B cell (primary cell): ENCODE results near the gene ZP2. TPM values are rescaled to one million over a fixed set of nuclear protein-coding genes. Genes with fewer than 3 reads are reported as not detected.

ENCODE experiments used
- ATAC-seq: fragments of 200-7000 bp; cut with Tn5 transposase; one replicate; pipeline ENCODE4 v1.10.0; 2021; ENCODE audit warnings: low read depth, mild to moderate bottlenecking, moderate number of reproducible peaks, moderate library complexity
- CTCF ChIA-PET: fragments of 350-600 bp; sonication (Branson Sonifier 250); formaldehyde crosslinking; loops from one replicate; lab custom pipeline; 2021; ENCODE audit warnings: antibody characterized with exemption, inconsistent platforms; lab: Charles Lee
- POLR2A ChIA-PET: fragments of 350-600 bp; sonication (Branson Sonifier 250); formaldehyde crosslinking; loops from one replicate; lab custom pipeline; 2021; ENCODE audit warnings: antibody characterized with exemption; lab: Charles Lee
- DNase-seq: peaks from one replicate; pipeline ENCODE4 v3.0.0; 2013
- H2AFZ ChIP-seq: 2 replicates; pipeline ENCODE4 v1.6.1; 2012; ENCODE audit warnings: mild to moderate bottlenecking, low read depth, low read length; ENCODE audit not compliant: insufficient read depth, poor library complexity, severe bottlenecking
- H3K27ac ChIP-seq, 2 donors: 1 replicate in 1 of 2; 2 replicates in 1 of 2; pipeline ENCODE4 v1.5.1; 2012 to 2013; ENCODE audit warnings: low read length in 2 of 2, mild to moderate bottlenecking in 2 of 2, moderate library complexity in 1 of 2
- H3K27me3 ChIP-seq, 4 experiments: fragments of 200-600 bp in 1 of 4; sonication (generic) in 1 of 4; replicated peaks in 1 of 4; 1 replicate in 2 of 4; 2 replicates in 2 of 4; pipeline versions ENCODE4 v1.6.1 to v1.7.0; 2013 to 2016; ENCODE audit warnings: low read length in 3 of 4, mild to moderate bottlenecking in 2 of 4, mixed read lengths in 1 of 4, moderate library complexity in 1 of 4; ENCODE audit not compliant: insufficient read depth in 4 of 4, control insufficient read depth in 3 of 4; ENCODE audit errors: control extremely low read depth in 1 of 4
- H3K36me3 ChIP-seq, 2 experiments: replicated peaks in 1 of 2; 1 replicate in 1 of 2; 2 replicates in 1 of 2; pipeline versions ENCODE4 v1.6.1 to v1.7.1; 2013; ENCODE audit warnings: low read length in 1 of 2; ENCODE audit not compliant: insufficient read depth in 2 of 2, control insufficient read depth in 1 of 2; ENCODE audit errors: control extremely low read depth in 1 of 2, extremely low read depth in 1 of 2
- H3K4me1 ChIP-seq, 2 donors: fragments of 200-600 bp in 1 of 2; sonication (generic) in 1 of 2; 1 replicate in 1 of 2; 2 replicates in 1 of 2; pipeline versions ENCODE4 v1.5.1 to v1.6.1; 2013 to 2017; ENCODE audit warnings: low read length in 2 of 2; ENCODE audit not compliant: control insufficient read depth in 2 of 2, insufficient read depth in 2 of 2
- H3K4me2 ChIP-seq: replicated peaks from 2 replicates; pipeline ENCODE3; 2012; ENCODE audit warnings: mild to moderate bottlenecking, low read depth, low read length; ENCODE audit not compliant: poor library complexity, severe bottlenecking
- H3K4me3 ChIP-seq, 5 experiments: fragments of 200-600 bp in 1 of 5; sonication (generic) in 1 of 5; 1 replicate in 3 of 5; 2 replicates in 2 of 5; pipeline versions ENCODE4 v1.5.1 to v1.7.0; 2011 to 2016; ENCODE audit warnings: low read length in 4 of 5, mild to moderate bottlenecking in 4 of 5, low read depth in 2 of 5, control low read depth in 1 of 5, moderate library complexity in 1 of 5; ENCODE audit not compliant: insufficient read depth in 1 of 5; ENCODE audit errors: control extremely low read depth in 1 of 5, extremely low read depth in 1 of 5
- H3K79me2 ChIP-seq: fragments of 200-600 bp; sonication (generic); one replicate; pipeline ENCODE4 v1.6.0; 2016; ENCODE audit warnings: low read length; ENCODE audit not compliant: control insufficient read depth, insufficient read depth
- H3K9ac ChIP-seq: fragments of 200-600 bp; sonication (generic); 2 replicates; pipeline ENCODE4 v1.6.1; 2017; ENCODE audit warnings: mild to moderate bottlenecking, low read length, moderate library complexity
- H3K9me3 ChIP-seq, 3 donors: one replicate each; pipeline versions ENCODE4 v1.6.1 to v1.7.1; 2013; ENCODE audit warnings: low read length in 2 of 3; ENCODE audit not compliant: control insufficient read depth in 2 of 3, insufficient read depth in 1 of 3; ENCODE audit errors: control extremely low read depth in 1 of 3
- H4K20me1 ChIP-seq: 2 replicates; pipeline ENCODE4 v1.6.0; 2012; ENCODE audit warnings: mild to moderate bottlenecking, low read length; ENCODE audit not compliant: insufficient read depth, control insufficient read depth, poor library complexity, severe bottlenecking
- H3K27ac Mint-ChIP-seq: one replicate; pipeline ENCODE4 v1.8.0; 2021; ENCODE audit warnings: mixed read lengths
- H3K27me3 Mint-ChIP-seq: one replicate; pipeline ENCODE4 v1.8.0; 2021; ENCODE audit warnings: mixed read lengths
- H3K4me1 Mint-ChIP-seq: one replicate; pipeline ENCODE4 v1.8.0; 2021; ENCODE audit warnings: mixed read lengths
- H3K4me3 Mint-ChIP-seq: one replicate; pipeline ENCODE4 v1.8.0; 2021; ENCODE audit warnings: mixed read lengths
- H3K9me3 Mint-ChIP-seq: one replicate; pipeline ENCODE4 v1.8.0; 2022; ENCODE audit warnings: mixed read lengths; ENCODE audit not compliant: insufficient read depth
- EZH2 ChIP-seq: IDR thresholded peaks from 2 replicates; pipeline ENCODE4 v1.6.1; 2012; ENCODE audit warnings: borderline replicate concordance, low read depth, mild to moderate bottlenecking, moderate library complexity, low read length; ENCODE audit not compliant: insufficient read depth, poor library complexity, severe bottlenecking
- WGBS: methylation state at CpG from one replicate; pipeline ENCODE4 v1.1.5; 2013; ENCODE audit warnings: missing lambda C conversion rate; ENCODE audit not compliant: insufficient coverage; 5-methylcytosine and 5-hydroxymethylcytosine counted together
- intact Hi-C: fragments of 100-400 bp; cut with micrococcal nuclease; formaldehyde crosslinking; loops from one replicate; pipeline ENCODE4 v1.10.0; 2022
- polyA plus RNA-seq: library from polyadenylated mRNA; depleted of rRNA; stranded (reverse); fragments of >200 nt; gene quantifications from 2 replicates; pipeline ENCODE4 v1.2.3, GENCODE V29; 2012
- total RNA-seq, 2 donors: library from RNA; stranded (reverse); fragments of 120-200 nt in 1 of 2; gene quantifications; 1 replicate in 1 of 2; 2 replicates in 1 of 2; pipeline versions ENCODE4 v1.2.3 to v1.2.4, GENCODE V29; 2013 to 2022
- TF ChIP-seq, protein P1 (sequence below): fragments of 200-600 bp; IDR thresholded peaks from one replicate; pipeline ENCODE4 v1.8.0; 2022; ENCODE audit warnings: antibody characterized with exemption, mild to moderate bottlenecking

ZP2 gene
- total and polyA plus RNA-seq, 2 donors (not counting 1 experiment from before 2014, with no cell fraction given) = not detected

DNA sequence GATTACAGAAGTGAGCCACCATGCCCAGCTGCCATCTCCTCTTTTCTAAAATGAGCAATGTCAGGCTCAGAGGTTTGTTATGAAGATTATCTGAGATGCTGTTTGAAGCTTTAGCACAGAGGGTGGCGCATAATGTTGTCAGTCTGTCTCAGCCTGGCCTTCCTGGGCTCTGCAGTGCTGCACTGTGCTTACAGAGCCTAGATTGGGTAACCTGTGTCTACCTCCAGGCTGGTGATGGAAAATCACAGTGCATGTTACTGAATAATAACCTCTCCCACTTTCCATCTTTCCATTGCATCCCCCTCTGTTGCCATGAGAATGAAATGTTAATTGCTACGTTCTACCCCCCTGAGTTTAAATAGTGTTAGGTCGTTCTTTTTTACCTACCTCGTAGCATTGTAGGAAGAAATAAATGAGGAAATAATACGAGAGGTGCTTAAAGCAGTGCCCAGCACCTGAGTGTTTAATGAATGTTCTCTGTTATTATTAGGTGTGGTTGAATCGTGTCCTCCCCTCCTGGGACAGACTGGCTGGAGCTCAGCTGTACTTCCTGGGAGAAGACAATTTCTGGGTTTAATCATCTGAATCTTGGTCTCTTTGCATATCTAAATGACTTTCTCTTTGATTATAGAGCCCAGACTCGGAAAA is 46.7 kb downstream of the ZP2 start:
- Histone ChIP-seq H3K27me3 (no peaks in the 10 kb centered on the region), H3K79me2 (peaks cover 7% of the 10 kb centered on the region), H3K9ac (no peak overlapping the region), H4K20me1 (no peaks in the 10 kb centered on the region), H3K4me1 (peaks cover 7 to 8% of the 10 kb centered on the region in 2 donors), H3K27ac (no peak overlapping the region), H3K4me3 (no peak overlapping the region), H3K9me3 (no peaks in the 10 kb centered on the region), H3K4me2 (no peak overlapping the region), H3K36me3 (peaks cover 0 to 29% of the 10 kb centered on the region in 2 experiments), H2AFZ (no peak overlapping the region)
- no peak for TF ChIP-seq EZH2
- TF ChIP-seq, protein P1, sequence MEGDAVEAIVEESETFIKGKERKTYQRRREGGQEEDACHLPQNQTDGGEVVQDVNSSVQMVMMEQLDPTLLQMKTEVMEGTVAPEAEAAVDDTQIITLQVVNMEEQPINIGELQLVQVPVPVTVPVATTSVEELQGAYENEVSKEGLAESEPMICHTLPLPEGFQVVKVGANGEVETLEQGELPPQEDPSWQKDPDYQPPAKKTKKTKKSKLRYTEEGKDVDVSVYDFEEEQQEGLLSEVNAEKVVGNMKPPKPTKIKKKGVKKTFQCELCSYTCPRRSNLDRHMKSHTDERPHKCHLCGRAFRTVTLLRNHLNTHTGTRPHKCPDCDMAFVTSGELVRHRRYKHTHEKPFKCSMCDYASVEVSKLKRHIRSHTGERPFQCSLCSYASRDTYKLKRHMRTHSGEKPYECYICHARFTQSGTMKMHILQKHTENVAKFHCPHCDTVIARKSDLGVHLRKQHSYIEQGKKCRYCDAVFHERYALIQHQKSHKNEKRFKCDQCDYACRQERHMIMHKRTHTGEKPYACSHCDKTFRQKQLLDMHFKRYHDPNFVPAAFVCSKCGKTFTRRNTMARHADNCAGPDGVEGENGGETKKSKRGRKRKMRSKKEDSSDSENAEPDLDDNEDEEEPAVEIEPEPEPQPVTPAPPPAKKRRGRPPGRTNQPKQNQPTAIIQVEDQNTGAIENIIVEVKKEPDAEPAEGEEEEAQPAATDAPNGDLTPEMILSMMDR = no peak
- peaks cover 7% of the 10 kb centered on the region for H3K4me1 Mint-ChIP-seq
- 97% methylated on average over 7 of the region's 7 CpGs for WGBS
- no peaks in the 10 kb centered on the region for H3K9me3 Mint-ChIP-seq
- no peaks in the 10 kb centered on the region for H3K27me3 Mint-ChIP-seq
- no peak overlapping the region for H3K27ac Mint-ChIP-seq
- H3K4me3 Mint-ChIP-seq = no peak overlapping the region
- no peak for ATAC-seq
- CTCF ChIA-PET = interaction anchor here (0.6 kb wide), 1 partner anchor 26 kb away, joined by 4 read pairs; no protein-coding TSS in a partner anchor
- DNase-seq = no peak
- POLR2A ChIA-PET = no interaction called here
- intact Hi-C loops = no loop called here

DNA sequence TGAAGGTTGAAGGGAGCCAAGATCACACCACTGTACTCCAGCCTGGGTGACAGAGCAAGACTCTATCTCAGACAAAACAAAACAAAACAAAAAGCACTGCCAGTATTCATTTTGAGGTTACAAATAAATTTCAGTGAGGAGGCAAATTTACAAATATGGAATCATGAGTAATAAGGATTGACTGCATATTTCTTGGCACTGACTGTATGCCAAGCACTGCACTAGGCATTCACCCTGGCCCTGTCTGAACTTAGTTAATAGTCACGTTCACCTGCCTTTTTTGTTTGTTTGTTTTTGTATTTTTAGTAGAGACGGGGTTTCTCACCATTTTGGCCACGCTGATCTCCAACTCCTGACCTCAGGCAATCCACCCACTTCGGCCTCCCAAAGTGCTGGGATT is 47.8 kb downstream of the ZP2 start:
- Histone ChIP-seq H3K79me2 (peaks cover 18% of the 10 kb centered on the region), H3K4me3 (no peak overlapping the region), H2AFZ (no peak overlapping the region), H3K4me1 (peaks cover 7 to 8% of the 10 kb centered on the region in 2 donors), H3K4me2 (no peak overlapping the region), H3K27me3 (no peaks in the 10 kb centered on the region), H3K9ac (no peak overlapping the region), H3K27ac (no peak overlapping the region), H4K20me1 (no peaks in the 10 kb centered on the region), H3K36me3 (peaks cover 0 to 29% of the 10 kb centered on the region in 2 experiments), H3K9me3 (no peaks in the 10 kb centered on the region)
- ATAC-seq = no peak
- Mint-ChIP-seq H3K4me1 (peaks cover 14% of the 10 kb centered on the region), H3K27ac (no peak overlapping the region), H3K9me3 (no peaks in the 10 kb centered on the region), H3K27me3 (no peaks in the 10 kb centered on the region), H3K4me3 (no peak overlapping the region)
- TF ChIP-seq EZH2 = no peak
- TF ChIP-seq, protein P1 = no peak
- 100% methylated on average over 1 of the region's 4 CpGs for whole genome bisulfite sequencing
- no peak for DNase-seq
- ChIA-PET CTCF (interaction anchor here (1.2 kb wide), 1 partner anchor 24 kb away, joined by 3 read pairs; no protein-coding TSS in a partner anchor), POLR2A (no interaction called here)
- intact Hi-C loops = no loop called here
